CD8-positive, alpha-beta memory T cell (primary cell): Measurements from ENCODE around the gene THRB. TPM values are rescaled to one million over a fixed set of nuclear protein-coding genes. Genes with fewer than 3 reads are reported as not detected.

Source experiments
- CTCF ChIA-PET: fragments of 350-600 bp; sonication (Branson Sonifier 250); formaldehyde crosslinking; loops from one replicate; lab custom pipeline; 2021; ENCODE audit warnings: antibody characterized with exemption; lab: Charles Lee
- POLR2A ChIA-PET: fragments of 350-600 bp; sonication (Branson Sonifier 250); formaldehyde crosslinking; loops from one replicate; lab custom pipeline; 2021; ENCODE audit warnings: antibody characterized with exemption; lab: Charles Lee
- DNase-seq, 5 donors: peaks; one replicate each; pipeline versions ENCODE4 v3.0.0 to v3.0.0-alpha.2; 2020 to 2022; ENCODE audit warnings: mixed read lengths in 1 of 5
- H3K27ac ChIP-seq: one replicate; pipeline ENCODE4 v1.7.0; 2013; ENCODE audit warnings: low read depth, mild to moderate bottlenecking, low read length, moderate library complexity
- H3K27me3 ChIP-seq: 2 replicates; pipeline ENCODE4 v1.7.0; 2013; ENCODE audit warnings: low read length, mild to moderate bottlenecking; ENCODE audit not compliant: insufficient read depth, poor library complexity, severe bottlenecking
- H3K36me3 ChIP-seq: 2 replicates; pipeline ENCODE4 v1.7.0; 2013; ENCODE audit warnings: mild to moderate bottlenecking, low read length, moderate library complexity; ENCODE audit not compliant: insufficient read depth
- H3K4me1 ChIP-seq: 2 replicates; pipeline ENCODE4 v1.7.0; 2013; ENCODE audit warnings: mild to moderate bottlenecking, low read length, moderate library complexity; ENCODE audit not compliant: insufficient read depth
- H3K4me3 ChIP-seq: 2 replicates; pipeline ENCODE4 v1.7.0; 2013; ENCODE audit warnings: mild to moderate bottlenecking, low read length
- H3K9me3 ChIP-seq: 2 replicates; pipeline ENCODE4 v1.7.0; 2013; ENCODE audit warnings: mild to moderate bottlenecking, low read length
- H3K27ac Mint-ChIP-seq, 8 donors: one replicate each; pipeline ENCODE4 v1.8.0; 2020 to 2021; ENCODE audit warnings: mixed read lengths in 8 of 8, mild to moderate bottlenecking in 6 of 8, inconsistent platforms in 3 of 8, moderate library complexity in 3 of 8
- H3K27me3 Mint-ChIP-seq, 2 donors: one replicate each; pipeline ENCODE4 v1.8.0; 2020 to 2021; ENCODE audit warnings: mixed read lengths in 2 of 2, mild to moderate bottlenecking in 1 of 2, moderate library complexity in 1 of 2
- H3K36me3 Mint-ChIP-seq, 3 donors: one replicate each; pipeline ENCODE4 v1.8.0; 2020 to 2021; ENCODE audit warnings: mixed read lengths in 3 of 3, inconsistent platforms in 1 of 3, mild to moderate bottlenecking in 1 of 3
- H3K4me1 Mint-ChIP-seq, 3 donors: one replicate each; pipeline ENCODE4 v1.8.0; 2020 to 2021; ENCODE audit warnings: mixed read lengths in 3 of 3, inconsistent platforms in 1 of 3, mild to moderate bottlenecking in 1 of 3
- H3K4me3 Mint-ChIP-seq, 7 donors: one replicate each; pipeline ENCODE4 v1.8.0; 2020 to 2021; ENCODE audit warnings: mixed read lengths in 7 of 7, mild to moderate bottlenecking in 6 of 7, moderate library complexity in 4 of 7, inconsistent platforms in 2 of 7
- H3K9me3 Mint-ChIP-seq, 5 donors: one replicate each; pipeline ENCODE4 v1.8.0; 2020 to 2022; ENCODE audit warnings: mixed read lengths in 5 of 5, mild to moderate bottlenecking in 3 of 5, moderate library complexity in 2 of 5, inconsistent platforms in 1 of 5
- polyA plus RNA-seq: library from polyadenylated mRNA; unstranded; fragments of 300-500 nt; fragmentation: Illumina TruSeq; gene quantifications from one replicate; pipeline ENCODE4 v1.2.3, GENCODE V29; 2021
- total RNA-seq, 2 experiments: library from RNA; stranded (reverse); gene quantifications; one replicate each; pipeline ENCODE4 v1.2.3, GENCODE V29; 2021

THRB gene
- total and polyA plus RNA-seq, 3 experiments from 2014 or later = not detected

GRCh38 chr3:24240306-24240705, 254.3 kb downstream of the THRB start:
- POLR2A ChIA-PET = no interaction called here
- H3K4me3 ChIP-seq = no peak overlapping the region
- H3K36me3 Mint-ChIP-seq = no peaks in the 10 kb centered on the region
- CTCF ChIA-PET = no interaction called here
- peaks cover 3% of the 10 kb centered on the region for H3K27me3 ChIP-seq
- no peaks in the 10 kb centered on the region for H3K4me1 Mint-ChIP-seq
- no peak overlapping the region for H3K27ac Mint-ChIP-seq
- H3K9me3 Mint-ChIP-seq = no peaks in the 10 kb centered on the region
- H3K4me1 ChIP-seq = no peaks in the 10 kb centered on the region
- H3K4me3 Mint-ChIP-seq = no peak overlapping the region
- peaks cover 3 to 14% of the 10 kb centered on the region in 2 donors for H3K27me3 Mint-ChIP-seq
- H3K9me3 ChIP-seq = no peaks in the 10 kb centered on the region
- H3K36me3 ChIP-seq = no peaks in the 10 kb centered on the region
- no peak for DNase-seq
- H3K27ac ChIP-seq = no peak overlapping the region

- Histone ChIP-seq H3K27me3 (peaks cover 3% of the 10 kb centered on the region), H3K9me3 (no peaks in the 10 kb centered on the region), H3K27ac (no peak overlapping the region), H3K36me3 (no peaks in the 10 kb centered on the region), H3K4me3 (no peak overlapping the region), H3K4me1 (no peaks in the 10 kb centered on the region)
- ChIA-PET POLR2A (no interaction called here), CTCF (interaction anchor here (2.4 kb wide), 1 partner anchor 350 kb away, joined by 12 read pairs; no protein-coding TSS in a partner anchor)
- Mint-ChIP-seq H3K4me1 (no peaks in the 10 kb centered on the region), H3K4me3 (no peak overlapping the region), H3K27me3 (peaks cover 5 to 13% of the 10 kb centered on the region in 2 donors), H3K9me3 (no peaks in the 10 kb centered on the region), H3K27ac (no peak overlapping the region), H3K36me3 (no peaks in the 10 kb centered on the region)
- peak in 2 of 5 donors; percentile 11 to 17 for DNase-seq
These were observed 256.5 kb downstream of the THRB start for GRCh38 chr3:24237971-24238706.

GRCh38 chr3:24235121-24235520, 259.5 kb downstream of the THRB start:
- Histone ChIP-seq H3K4me1 (no peaks in the 10 kb centered on the region), H3K4me3 (no peak overlapping the region), H3K36me3 (no peaks in the 10 kb centered on the region), H3K27me3 (peaks cover 3% of the 10 kb centered on the region), H3K27ac (no peak overlapping the region), H3K9me3 (no peaks in the 10 kb centered on the region)
- Mint-ChIP-seq H3K9me3 (peaks cover 0 to 2% (median 0%) of the 10 kb centered on the region in 5 donors), H3K36me3 (no peaks in the 10 kb centered on the region), H3K4me3 (no peak overlapping the region), H3K27me3 (peaks cover 5 to 17% of the 10 kb centered on the region in 2 donors), H3K4me1 (no peaks in the 10 kb centered on the region), H3K27ac (no peak overlapping the region)
- CTCF ChIA-PET = no interaction called here
- no peak for DNase-seq
- POLR2A ChIA-PET = no interaction called here

- H3K27me3 ChIP-seq = peaks cover 3% of the 10 kb centered on the region
- ChIA-PET CTCF (no interaction called here), POLR2A (no interaction called here)
- no peaks in the 10 kb centered on the region for H3K36me3 Mint-ChIP-seq
- H3K4me3 Mint-ChIP-seq = no peak overlapping the region
- H3K4me3 ChIP-seq = no peak overlapping the region
- H3K36me3 ChIP-seq = no peaks in the 10 kb centered on the region
- H3K4me1 ChIP-seq = no peaks in the 10 kb centered on the region
- H3K9me3 ChIP-seq = no peaks in the 10 kb centered on the region
- H3K27ac Mint-ChIP-seq = no peak overlapping the region
- peaks cover 0 to 2% (median 0%) of the 10 kb centered on the region in 5 donors for H3K9me3 Mint-ChIP-seq
- DNase-seq = no peak
- H3K27me3 Mint-ChIP-seq = peaks cover 3 to 14% of the 10 kb centered on the region in 2 donors
- H3K27ac ChIP-seq = no peak overlapping the region
- H3K4me1 Mint-ChIP-seq = no peaks in the 10 kb centered on the region
These were observed 261.9 kb downstream of the THRB start for GRCh38 chr3:24232784-24233183.

GRCh38 chr3:24229468-24230221, 265.0 kb downstream of the THRB start:
- Mint-ChIP-seq H3K4me1 (no peaks in the 10 kb centered on the region), H3K36me3 (no peaks in the 10 kb centered on the region), H3K4me3 (no peak overlapping the region), H3K27ac (no peak overlapping the region), H3K9me3 (peaks cover 0 to 2% (median 0%) of the 10 kb centered on the region in 5 donors), H3K27me3 (peaks cover 3 to 13% of the 10 kb centered on the region in 2 donors)
- Histone ChIP-seq H3K4me1 (no peaks in the 10 kb centered on the region), H3K27ac (no peak overlapping the region), H3K27me3 (no peaks in the 10 kb centered on the region), H3K4me3 (no peak overlapping the region), H3K36me3 (no peaks in the 10 kb centered on the region), H3K9me3 (no peaks in the 10 kb centered on the region)
- ChIA-PET POLR2A (no interaction called here), CTCF (no interaction called here)
- no peak for DNase-seq

GRCh38 chr3:24227635-24228034, 267.0 kb downstream of the THRB start:
- POLR2A ChIA-PET = no interaction called here
- Histone ChIP-seq H3K36me3 (no peaks in the 10 kb centered on the region), H3K4me3 (no peak overlapping the region), H3K4me1 (no peaks in the 10 kb centered on the region), H3K27me3 (no peaks in the 10 kb centered on the region), H3K27ac (no peak overlapping the region), H3K9me3 (no peaks in the 10 kb centered on the region)
- no peaks in the 10 kb centered on the region for H3K36me3 Mint-ChIP-seq
- no peaks in the 10 kb centered on the region for H3K4me1 Mint-ChIP-seq
- DNase-seq = no peak
- H3K4me3 Mint-ChIP-seq = no peak overlapping the region
- H3K27me3 Mint-ChIP-seq = peaks cover 0 to 8% of the 10 kb centered on the region in 2 donors
- H3K9me3 Mint-ChIP-seq = peaks cover 0 to 2% (median 0%) of the 10 kb centered on the region in 5 donors
- CTCF ChIA-PET = no interaction called here
- peak overlapping the region in 1 of 8 donors; percentile 25 for H3K27ac Mint-ChIP-seq

- H3K4me3 ChIP-seq = no peak overlapping the region
- no peaks in the 10 kb centered on the region for H3K4me1 Mint-ChIP-seq
- H3K27me3 Mint-ChIP-seq = peaks cover under 1 to 15% of the 10 kb centered on the region in 2 donors
- no peak for DNase-seq
- CTCF ChIA-PET = no interaction called here
- H3K4me1 ChIP-seq = no peaks in the 10 kb centered on the region
- no peak overlapping the region for H3K27ac ChIP-seq
- no peak overlapping the region for H3K4me3 Mint-ChIP-seq
- no peaks in the 10 kb centered on the region for H3K27me3 ChIP-seq
- H3K36me3 ChIP-seq = no peaks in the 10 kb centered on the region
- POLR2A ChIA-PET = no interaction called here
- H3K27ac Mint-ChIP-seq = no peak overlapping the region
- H3K9me3 ChIP-seq = no peaks in the 10 kb centered on the region
- H3K9me3 Mint-ChIP-seq = peaks cover 0 to 2% (median 0%) of the 10 kb centered on the region in 5 donors
- H3K36me3 Mint-ChIP-seq = no peaks in the 10 kb centered on the region
These were observed 268.3 kb downstream of the THRB start for GRCh38 chr3:24226397-24226796.

- Mint-ChIP-seq H3K27ac (no peak overlapping the region), H3K4me1 (no peaks in the 10 kb centered on the region), H3K27me3 (peaks cover 4 to 15% of the 10 kb centered on the region in 2 donors), H3K9me3 (peaks cover 0 to under 1% (median 0%) of the 10 kb centered on the region in 5 donors), H3K4me3 (no peak overlapping the region), H3K36me3 (no peaks in the 10 kb centered on the region)
- Histone ChIP-seq H3K27ac (no peak overlapping the region), H3K4me3 (no peak overlapping the region), H3K9me3 (no peaks in the 10 kb centered on the region), H3K4me1 (no peaks in the 10 kb centered on the region), H3K36me3 (no peaks in the 10 kb centered on the region), H3K27me3 (no peaks in the 10 kb centered on the region)
- POLR2A ChIA-PET = no interaction called here
- CTCF ChIA-PET = interaction anchor here (1.4 kb wide), 1 partner anchor 11 kb away, joined by 3 read pairs; no protein-coding TSS in a partner anchor
- no peak for DNase-seq
These were observed 269.2 kb downstream of the THRB start for GRCh38 chr3:24225385-24225950.
